ENCODE data around the gene RGS13.

RGS13 gene

GRCh38 chr1:192635041-192635440 is 906 bp upstream of the RGS13 start:
- TF ChIP-seq TEAD4 (IDR thresholded peaks at IDR 0.05) (no peak), TAF1 (IDR thresholded peaks at IDR 0.05; ENCODE audit: low read depth) (no peak), REST (IDR thresholded peaks at IDR 0.05; ENCODE audit: low read depth) (no peak), FOXM1 (IDR thresholded peaks at IDR 0.05; ENCODE audit: borderline replicate concordance, low read depth) (no peak), NFIC (IDR thresholded peaks at IDR 0.05) (no peak), YY1 (IDR thresholded peaks at IDR 0.05; ENCODE audit: low read depth) (no peak), ZBTB7A (IDR thresholded peaks at IDR 0.05; ENCODE audit: low read depth) (no peak), CEBPB (IDR thresholded peaks at IDR 0.05) (no peak)

GRCh38 chr1:192639607-192640368 is 3.8 kb downstream of the RGS13 start:
- TF ChIP-seq RAD21 (IDR thresholded peaks at IDR 0.05; ENCODE audit: low read depth) (no peak), NFIC (IDR thresholded peaks at IDR 0.05) (no peak), MAX (IDR thresholded peaks at IDR 0.05) (no peak), YY1 (IDR thresholded peaks at IDR 0.05; ENCODE audit: low read depth) (no peak)

GRCh38 chr1:192652159-192652558 is 16.2 kb downstream of the RGS13 start:
- TF ChIP-seq TAF1 (IDR thresholded peaks at IDR 0.05; ENCODE audit: low read depth) (no peak), MAX (IDR thresholded peaks at IDR 0.05) (no peak), REST (IDR thresholded peaks at IDR 0.05; ENCODE audit: low read depth) (no peak), YY1 (IDR thresholded peaks at IDR 0.05; ENCODE audit: low read depth) (no peak), TCF12 (IDR thresholded peaks at IDR 0.05; ENCODE audit: low read depth) (no peak), ZBTB7A (IDR thresholded peaks at IDR 0.05; ENCODE audit: low read depth) (no peak), CEBPB (IDR thresholded peaks at IDR 0.05) (no peak), FOXM1 (IDR thresholded peaks at IDR 0.05; ENCODE audit: borderline replicate concordance, low read depth) (no peak), TEAD4 (IDR thresholded peaks at IDR 0.05) (no peak), NFIC (IDR thresholded peaks at IDR 0.05) (no peak), EGR1 (IDR thresholded peaks at IDR 0.05) (no peak), RAD21 (IDR thresholded peaks at IDR 0.05; ENCODE audit: low read depth) (no peak), EP300 (IDR thresholded peaks at IDR 0.05; ENCODE audit: borderline replicate concordance) (no peak), CREB1 (IDR thresholded peaks at IDR 0.05; ENCODE audit: low read depth) (no peak), USF1 (IDR thresholded peaks at IDR 0.05) (no peak)

- no peak for TF ChIP-seq TEAD4 (IDR thresholded peaks at IDR 0.05)
- TF ChIP-seq FOXM1 (IDR thresholded peaks at IDR 0.05; ENCODE audit: borderline replicate concordance, low read depth): no peak
- TF ChIP-seq USF1 (IDR thresholded peaks at IDR 0.05): no peak
- TF ChIP-seq EGR1 (IDR thresholded peaks at IDR 0.05): no peak
- TF ChIP-seq YY1 (IDR thresholded peaks at IDR 0.05; ENCODE audit: low read depth): no peak
- no peak for TF ChIP-seq RAD21 (IDR thresholded peaks at IDR 0.05; ENCODE audit: low read depth)
- no peak for TF ChIP-seq TAF1 (IDR thresholded peaks at IDR 0.05; ENCODE audit: low read depth)
- no peak for TF ChIP-seq EP300 (IDR thresholded peaks at IDR 0.05; ENCODE audit: borderline replicate concordance)
- no peak for TF ChIP-seq CREB1 (IDR thresholded peaks at IDR 0.05; ENCODE audit: low read depth)
Observed at GRCh38 chr1:192654120-192654519, 18.2 kb downstream of the RGS13 start.

GRCh38 chr1:192654591-192655251 is 18.8 kb downstream of the RGS13 start:
- TF ChIP-seq ZBTB7A (IDR thresholded peaks at IDR 0.05; ENCODE audit: low read depth): no peak
- no peak for TF ChIP-seq RAD21 (IDR thresholded peaks at IDR 0.05; ENCODE audit: low read depth)
- no peak for TF ChIP-seq CREB1 (IDR thresholded peaks at IDR 0.05; ENCODE audit: low read depth)
- no peak for TF ChIP-seq EGR1 (IDR thresholded peaks at IDR 0.05)
- TF ChIP-seq EP300 (IDR thresholded peaks at IDR 0.05; ENCODE audit: borderline replicate concordance): no peak
- no peak for TF ChIP-seq REST (IDR thresholded peaks at IDR 0.05; ENCODE audit: low read depth)
- TF ChIP-seq TEAD4 (IDR thresholded peaks at IDR 0.05): no peak
- no peak for TF ChIP-seq NFIC (IDR thresholded peaks at IDR 0.05)
- no peak for TF ChIP-seq TAF1 (IDR thresholded peaks at IDR 0.05; ENCODE audit: low read depth)
- no peak for TF ChIP-seq FOXM1 (IDR thresholded peaks at IDR 0.05; ENCODE audit: borderline replicate concordance, low read depth)
- no peak for TF ChIP-seq MAX (IDR thresholded peaks at IDR 0.05)
- TF ChIP-seq TCF12 (IDR thresholded peaks at IDR 0.05; ENCODE audit: low read depth): no peak
- no peak for TF ChIP-seq USF1 (IDR thresholded peaks at IDR 0.05)
- TF ChIP-seq CEBPB (IDR thresholded peaks at IDR 0.05): no peak
- no peak for TF ChIP-seq YY1 (IDR thresholded peaks at IDR 0.05; ENCODE audit: low read depth)
